Neural cell (in vitro differentiated cells): ENCODE measurements around the gene OR2L8.

Experiments
- CTCF ChIP-seq: fragments of 450-650 bp; IDR thresholded peaks from 2 replicates; pipeline ENCODE4 v1.5.1; 2014; ENCODE audit warnings: antibody characterized with exemption, mild to moderate bottlenecking, moderate library complexity; ENCODE audit not compliant: poor library complexity, severe bottlenecking
- EP300 ChIP-seq: fragments of 450-650 bp; conservative IDR thresholded peaks from 2 replicates; pipeline ENCODE4 v1.6.1; 2014; ENCODE audit warnings: antibody characterized with exemption, mild to moderate bottlenecking, moderate library complexity; ENCODE audit not compliant: poor library complexity, severe bottlenecking
- EZH2 ChIP-seq: fragments of 200-600, 300-800 bp; shearing (Covaris generic), sonication (generic); IDR thresholded peaks from 2 replicates; pipeline ENCODE4 v1.6.1; 2014; ENCODE audit warnings: antibody characterized with exemption, low read length, borderline replicate concordance, mild to moderate bottlenecking; ENCODE audit not compliant: insufficient read depth, poor library complexity, severe bottlenecking
- MXI1 ChIP-seq: fragments of 450-650 bp; conservative IDR thresholded peaks from 2 replicates; pipeline ENCODE4 v1.6.1; 2014; ENCODE audit warnings: antibody characterized with exemption, mild to moderate bottlenecking; ENCODE audit not compliant: poor library complexity, severe bottlenecking
- POLR2AphosphoS5 ChIP-seq: IDR thresholded peaks from 2 replicates; pipeline ENCODE4 v1.6.1; 2012
- RAD21 ChIP-seq: fragments of 450-650 bp; conservative IDR thresholded peaks from 2 replicates; pipeline ENCODE4 v1.6.1; 2014; ENCODE audit warnings: antibody characterized with exemption, mild to moderate bottlenecking, moderate library complexity
- REST ChIP-seq: IDR thresholded peaks from 2 replicates; pipeline ENCODE4 v1.6.1; 2012; ENCODE audit warnings: borderline replicate concordance
- SMC3 ChIP-seq: fragments of 450-650 bp; conservative IDR thresholded peaks from 2 replicates; pipeline ENCODE4 v1.6.1; 2014; ENCODE audit warnings: antibody characterized with exemption, mild to moderate bottlenecking, moderate library complexity; ENCODE audit not compliant: poor library complexity
- TAF1 ChIP-seq: IDR thresholded peaks from 2 replicates; pipeline ENCODE4 v1.6.1; 2012; ENCODE audit warnings: low read depth

GRCh38 chr1:247933989-247934388 lies 14.7 kb upstream of the OR2L8 start:
- no peak for TF ChIP-seq POLR2AphosphoS5
- no peak for TF ChIP-seq CTCF
- TF ChIP-seq EZH2 = no peak
- no peak for TF ChIP-seq RAD21
- no peak for TF ChIP-seq TAF1
- no peak for TF ChIP-seq REST
- TF ChIP-seq SMC3 = no peak
- no peak for TF ChIP-seq EP300
- TF ChIP-seq MXI1 = no peak
